Measurements from ENCODE around the gene MGST3.
A peak's percentile ranks its signal among the peaks of the same experiment; 100 is the strongest.
"Not testable (repeated sequence)": the region's sequence is repeated elsewhere in the genome, so short reads cannot be mapped to it uniquely, and the experiment has no call there.

Gene MGST3

GRCh38 chr1:165629151-165629550 lies 1.9 kb upstream of the MGST3 start:
- DNase-seq (ENCODE audit: low read depth in 2 of 2) = no peak

GRCh38 chr1:165629848-165630628 lies 996 bp upstream of the MGST3 start:
- DNase-seq (ENCODE audit: low read depth in 2 of 2) = no peak

- DNase-seq (ENCODE audit: low read depth in 2 of 2) = peak in 1 of 2 donors; percentile 17
Observed at GRCh38 chr1:165631342-165632151, 513 bp downstream of the MGST3 start.

GRCh38 chr1:165632152-165632469 lies 1.1 kb downstream of the MGST3 start:
- no peak for DNase-seq (ENCODE audit: low read depth in 2 of 2)

GRCh38 chr1:165632491-165632890 lies 1.5 kb downstream of the MGST3 start:
- no peak for DNase-seq (ENCODE audit: low read depth in 2 of 2)

- no peak for DNase-seq (ENCODE audit: low read depth in 2 of 2)
Observed at GRCh38 chr1:165633614-165634013, 2.6 kb downstream of the MGST3 start.

- no peak for DNase-seq (ENCODE audit: low read depth in 2 of 2)
Observed at GRCh38 chr1:165634154-165634921, 3.3 kb downstream of the MGST3 start.

- no peak for DNase-seq (ENCODE audit: low read depth in 2 of 2)
Observed at GRCh38 chr1:165635329-165635728, 4.3 kb downstream of the MGST3 start.

- no peak for DNase-seq (ENCODE audit: low read depth in 2 of 2)
Observed at GRCh38 chr1:165635823-165636222, 4.8 kb downstream of the MGST3 start.

- no peak for DNase-seq (ENCODE audit: low read depth in 2 of 2)
Observed at GRCh38 chr1:165637427-165637826, 6.4 kb downstream of the MGST3 start.

GRCh38 chr1:165638211-165638610 lies 7.2 kb downstream of the MGST3 start:
- not testable (repeated sequence) for DNase-seq (ENCODE audit: low read depth in 2 of 2)

GRCh38 chr1:165639821-165640623 lies 9.0 kb downstream of the MGST3 start:
- no peak for DNase-seq (ENCODE audit: low read depth in 2 of 2)

GRCh38 chr1:165641231-165641987 lies 10.4 kb downstream of the MGST3 start:
- no peak for DNase-seq (ENCODE audit: low read depth in 2 of 2)

GRCh38 chr1:165644064-165644735 lies 13.2 kb downstream of the MGST3 start:
- no peak for DNase-seq (ENCODE audit: low read depth in 2 of 2)

GRCh38 chr1:165645654-165646366 lies 14.8 kb downstream of the MGST3 start:
- no peak for DNase-seq (ENCODE audit: low read depth in 2 of 2)

- no peak for DNase-seq (ENCODE audit: low read depth in 2 of 2)
Observed at GRCh38 chr1:165647517-165647916, 16.5 kb downstream of the MGST3 start.

GRCh38 chr1:165647970-165648369 lies 16.9 kb downstream of the MGST3 start:
- no peak for DNase-seq (ENCODE audit: low read depth in 2 of 2)

- DNase-seq (ENCODE audit: low read depth in 2 of 2) = no peak
Observed at GRCh38 chr1:165648919-165649572, 18.0 kb downstream of the MGST3 start.

- DNase-seq (ENCODE audit: low read depth in 2 of 2) = no peak
Observed at GRCh38 chr1:165650981-165651625, 20.1 kb downstream of the MGST3 start.

All from stimulated activated CD8-positive, alpha-beta memory T cell treated with anti-CD3 and anti-CD28 coated beads, Interleukin-7, amount 100 ng/mL, for 1 hour (primary cell).